ENCODE results near the gene PLEKHG5. TPM values are rescaled to one million over a fixed set of nuclear protein-coding genes. Genes with fewer than 3 reads are reported as not detected.

Gene PLEKHG5
- polyA plus RNA-seq, 2 of the 4 experiments (the other 2 are of a cell fraction) = 0.84 to 3.1 TPM

- Histone ChIP-seq H3K4me2 (peak overlapping the region; percentile 98), H3K4me3 (no peak overlapping the region), H3K4me1 (peaks cover 20% of the 10 kb centered on the region), H3K9me3 (no peaks in the 10 kb centered on the region), H3K27ac (no peak overlapping the region; a peak in 1 of 6 replicates)
- CTCF ChIA-PET = interaction anchor here (0.6 to 6.8 kb wide), 8 partner anchors 10 to 239 kb away, joined by 3 to 96 read pairs (median 6); no protein-coding TSS in a partner anchor
- ATAC-seq (no peak), DNase-seq (ENCODE audit: low read depth in 1 of 2, low spot score in 1 of 2) (no peak), FAIRE-seq (no peak)
- POLR2A ChIA-PET = no interaction called here
- WGBS (ENCODE audit: missing lambda C conversion rate) = 89% methylated on average over 12 of the region's 44 CpGs
- no peak for TF ChIP-seq FOXS1 (CRISPR knock-in tag; IDR thresholded peaks at IDR 0.05)
- TF ChIP-seq TFCP2L1 (CRISPR knock-in tag; IDR thresholded peaks at IDR 0.05) = no peak
- no peak for TF ChIP-seq HOXB13 (CRISPR knock-in tag; IDR thresholded peaks at IDR 0.05; ENCODE audit: low read depth)
- TF ChIP-seq EHF (CRISPR knock-in tag; IDR thresholded peaks at IDR 0.05) = no peak
- no peak for TF ChIP-seq ZC3H11A (IDR thresholded peaks at IDR 0.05)
- TF ChIP-seq KDM5A (IDR thresholded peaks at IDR 0.05) = no peak
- TF ChIP-seq E2F6 (IDR thresholded peaks at IDR 0.05; ENCODE audit: borderline replicate concordance, low read depth) = no peak
- TF ChIP-seq NR3C1 (IDR thresholded peaks at IDR 0.05) = no peak
- no peak for TF ChIP-seq ATOH8 (CRISPR knock-in tag; IDR thresholded peaks at IDR 0.05; ENCODE audit: low read depth)
- TF ChIP-seq HOXA7 (CRISPR knock-in tag; IDR thresholded peaks at IDR 0.05) = no peak
- TF ChIP-seq ZSCAN20 (CRISPR knock-in tag; IDR thresholded peaks at IDR 0.05) = no peak
Observed at GRCh38 chr1:6420454-6421042, 70.9 kb downstream of the PLEKHG5 start.

- no peak for FAIRE-seq
Observed at GRCh38 chr1:6419804-6420453, 71.5 kb downstream of the PLEKHG5 start, which contains the start of gene HES2. TSS of gene HES2 (minus strand) at chr1:6419919. CDS start at chr1:6419820, 99 bp downstream.

GRCh38 chr1:6419397-6419803 lies 72.1 kb downstream of the PLEKHG5 start:
- Histone ChIP-seq H3K4me1 (peaks cover 32% of the 10 kb centered on the region), H3K4me3 (peak overlapping the region; percentile 52), H3K4me2 (peak overlapping the region; percentile 98), H3K27ac (peak overlapping the region; percentile 57 to 82; a peak in 5 of 6 replicates), H3K9me3 (no peaks in the 10 kb centered on the region)
- no peak for FAIRE-seq
- peak in 1 of 2 experiments; percentile 18; a peak in 3 of 6 replicates for ATAC-seq
- WGBS (ENCODE audit: missing lambda C conversion rate) = no CpG with 5 or more reads among the region's 48 CpGs
- ChIA-PET CTCF (interaction anchor here (3.9 to 6.8 kb wide), 3 partner anchors 14 to 56 kb away, joined by 15 to 96 read pairs (median 42); no protein-coding TSS in a partner anchor), POLR2A (no interaction called here)
- no peak for TF ChIP-seq HOXA7 (CRISPR knock-in tag; IDR thresholded peaks at IDR 0.05)
- TF ChIP-seq FOSL2 (IDR thresholded peaks at IDR 0.05) = no peak
- no peak for TF ChIP-seq FOSL2 (CRISPR knock-in tag; IDR thresholded peaks at IDR 0.05)
- no peak for TF ChIP-seq PHF8 (IDR thresholded peaks at IDR 0.05; ENCODE audit: borderline replicate concordance, low read depth)
- TF ChIP-seq HOXB5 (CRISPR knock-in tag; IDR thresholded peaks at IDR 0.05) = no peak
- TF ChIP-seq CBX2 (IDR thresholded peaks at IDR 0.05; ENCODE audit: borderline replicate concordance, low read depth) = no peak
- no peak for TF ChIP-seq KDM1A (IDR thresholded peaks at IDR 0.05; ENCODE audit: low read depth)
- no peak for TF ChIP-seq EHMT2 (IDR thresholded peaks at IDR 0.05; ENCODE audit: low read depth)
- TF ChIP-seq NPAS2 (CRISPR knock-in tag; IDR thresholded peaks at IDR 0.05; ENCODE audit: borderline replicate concordance) = no peak
- TF ChIP-seq HMGXB4 (CRISPR knock-in tag; IDR thresholded peaks at IDR 0.05; ENCODE audit: borderline replicate concordance) = no peak
- TF ChIP-seq CBX8 (IDR thresholded peaks at IDR 0.05) = no peak
- peak in 1 of 2 experiments; percentile 41 for DNase-seq (ENCODE audit: low read depth in 1 of 2, low spot score in 1 of 2)

More at GRCh38 chr1:6419804-6420453, 71.5 kb downstream of the PLEKHG5 start, which contains the start of gene HES2:
- DNase-seq (ENCODE audit: low read depth in 1 of 2, low spot score in 1 of 2) (no peak), ATAC-seq (peak; percentile 36 to 59; a peak in 4 of 6 replicates)
- CTCF ChIA-PET = interaction anchor here (0.6 to 6.8 kb wide), 9 partner anchors 10 to 238 kb away, joined by 3 to 96 read pairs (median 4); no protein-coding TSS in a partner anchor
- POLR2A ChIA-PET = no interaction called here
- Histone ChIP-seq H3K4me3 (peak within 1 kb of the TSS; percentile 52), H3K4me1 (peaks cover 27% of the 10 kb centered on the region), H3K4me2 (peak within 1 kb of the TSS; percentile 98), H3K9me3 (no peaks in the 10 kb centered on the region), H3K27ac (peak within 1 kb of the TSS; percentile 57 to 82; a peak in 5 of 6 replicates)
- WGBS (ENCODE audit: missing lambda C conversion rate) = no CpG with 5 or more reads among the region's 62 CpGs
- no peak for TF ChIP-seq BCL3 (IDR thresholded peaks at IDR 0.05)
- no peak for TF ChIP-seq RARB (CRISPR knock-in tag; IDR thresholded peaks at IDR 0.05)
- no peak for TF ChIP-seq RNF2 (IDR thresholded peaks at IDR 0.05; ENCODE audit: borderline replicate concordance, low read depth)
- TF ChIP-seq POLR2A (IDR thresholded peaks at IDR 0.05; ENCODE audit: low read length) = peak; percentile 47
- no peak for TF ChIP-seq E2F6 (IDR thresholded peaks at IDR 0.05; ENCODE audit: borderline replicate concordance, low read depth)
